Right ventricle myocardium inferior (tissue), 1 donor: Measurements from ENCODE around the gene NFAT5. TPM values are rescaled to one million over a fixed set of nuclear protein-coding genes. Genes with fewer than 3 reads are reported as not detected.
"Not testable (repeated sequence)": the region's sequence is repeated elsewhere in the genome, so short reads cannot be mapped to it uniquely, and the experiment has no call there.

Experiments used
- ATAC-seq: fragments of 200-7000 bp; cut with Tn5 transposase; one replicate; pipeline ENCODE4 v1.9.1; 2020; ENCODE audit warnings: mild to moderate bottlenecking, moderate library complexity
- DNase-seq: peaks from one replicate; pipeline ENCODE4 v3.0.0; 2021; ENCODE audit errors: missing footprints
- intact Hi-C: fragments of 100-400 bp; cut with DNase I; formaldehyde crosslinking; loops from one replicate; pipeline ENCODE4 v1.11.0; 2022
- total RNA-seq: library from RNA; stranded (reverse); fragmentation: NEBNext Ultra II Directional; extraction: Animal tissue kit (Norgen Biotek cat#: 25700); gene quantifications from one replicate; pipeline ENCODE4 v1.2.1, GENCODE V29; 2021
- donor health status: DM: no; HTN: yes; CAD: no; lungs with severe emphysema.

NFAT5 gene
- total RNA-seq, 1 donor from 2014 or later: 16.2 TPM

- intact Hi-C loops: no loop called here
- no peak for DNase-seq
Observed at GRCh38 chr16:69717066-69717465, 151.3 kb downstream of the NFAT5 start.

GRCh38 chr16:69718111-69718764 is 152.5 kb downstream of the NFAT5 start:
- ATAC-seq: no peak
- intact Hi-C loops: no loop called here
- DNase-seq: no peak

More at GRCh38 chr16:69717066-69717465, 151.3 kb downstream of the NFAT5 start:
- no peak for ATAC-seq

- no peak for ATAC-seq
- no peak for DNase-seq
- intact Hi-C loops: no loop called here
Observed at GRCh38 chr16:69720822-69721430, 155.2 kb downstream of the NFAT5 start.

DNA sequence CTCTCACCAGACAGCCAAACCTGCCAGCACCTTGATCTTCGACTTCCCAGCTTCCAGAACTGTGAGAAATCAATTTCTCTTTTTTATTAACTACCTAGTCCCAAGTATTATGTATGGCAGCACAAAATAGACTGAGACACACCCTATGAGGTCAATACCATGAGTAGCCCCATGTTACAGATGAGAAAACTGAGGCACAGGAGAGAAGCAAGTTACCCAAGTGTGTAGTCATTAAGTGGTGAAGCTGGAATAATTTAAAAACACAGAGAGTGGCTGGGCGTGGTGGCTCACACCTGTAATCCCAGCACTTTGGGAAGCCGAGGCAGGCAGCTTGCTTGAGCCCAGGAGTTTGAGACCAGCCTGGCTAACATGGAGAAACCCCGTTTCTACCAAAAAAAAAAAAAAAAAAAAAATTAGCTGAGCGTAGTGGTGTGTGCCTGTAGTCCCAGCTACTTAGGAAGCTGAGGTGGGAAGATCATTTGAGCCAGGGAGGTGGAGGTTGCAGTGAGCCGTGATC is 155.7 kb downstream of the NFAT5 start:
- intact Hi-C loops: no loop called here
- no peak for DNase-seq
- no peak for ATAC-seq

DNA sequence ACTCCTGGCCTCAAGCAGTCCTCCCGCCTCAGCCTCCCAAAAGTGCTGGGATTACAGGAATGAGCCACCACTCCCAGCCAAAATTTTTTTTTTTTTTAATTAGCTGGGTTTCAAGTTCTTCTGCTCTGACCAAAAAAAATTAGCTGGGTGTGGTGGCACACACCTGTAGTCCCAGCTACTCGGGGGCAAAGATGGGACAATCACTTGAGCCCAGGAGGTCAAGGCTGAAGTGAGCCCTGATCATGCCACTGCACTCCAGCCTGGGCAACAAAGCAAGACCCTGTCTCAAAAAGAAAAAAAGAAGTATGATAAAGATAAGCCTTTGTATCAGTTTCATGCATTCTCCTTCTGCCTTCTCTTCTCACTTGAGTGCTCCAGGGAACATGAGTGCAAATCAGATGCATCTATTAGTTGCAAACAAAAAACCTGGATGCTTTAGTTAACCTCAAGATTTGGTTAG is 158.7 kb downstream of the NFAT5 start:
- intact Hi-C loops: no loop called here
- ATAC-seq (no peak), DNase-seq (no peak)

DNA sequence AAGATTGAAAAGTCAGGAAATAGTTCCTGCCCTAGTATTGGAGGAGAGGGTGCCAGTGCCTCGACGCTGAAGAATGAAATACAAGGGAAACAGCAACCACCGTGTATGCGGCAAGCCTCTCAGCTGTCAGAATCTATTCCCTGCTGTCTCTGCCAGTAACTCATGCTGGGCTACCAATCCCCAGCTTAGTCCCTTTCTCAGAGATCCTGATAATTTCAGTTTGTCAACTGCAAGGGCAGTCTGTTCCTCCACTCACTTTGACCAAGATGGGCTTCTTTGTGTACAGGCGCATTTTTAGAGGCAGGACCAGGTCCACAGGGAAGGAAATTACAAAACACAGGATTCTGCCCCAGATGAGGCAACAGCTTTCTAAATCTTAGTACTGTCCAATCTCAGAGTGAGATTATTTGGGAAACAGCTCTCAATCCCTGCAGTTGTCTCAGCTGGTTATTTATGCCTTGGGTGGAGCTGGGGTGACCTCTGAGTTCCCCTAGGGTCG is 159.3 kb downstream of the NFAT5 start:
- intact Hi-C loops: no loop called here
- ATAC-seq (peak; percentile 8), DNase-seq (no peak)

- intact Hi-C loops: no loop called here
- ATAC-seq (no peak), DNase-seq (no peak)
Observed at GRCh38 chr16:69725480-69726312, 159.9 kb downstream of the NFAT5 start.

- DNase-seq (peak; percentile 95), ATAC-seq (peak; percentile 98)
- intact Hi-C loops: no loop called here
Observed at GRCh38 chr16:69726313-69727060, 160.7 kb downstream of the NFAT5 start, which contains the start of gene NQO1. Gene NQO1, minus strand, starts transcription at chr16:69726560. Its CDS starts 121 bp downstream, at chr16:69726439.

DNA sequence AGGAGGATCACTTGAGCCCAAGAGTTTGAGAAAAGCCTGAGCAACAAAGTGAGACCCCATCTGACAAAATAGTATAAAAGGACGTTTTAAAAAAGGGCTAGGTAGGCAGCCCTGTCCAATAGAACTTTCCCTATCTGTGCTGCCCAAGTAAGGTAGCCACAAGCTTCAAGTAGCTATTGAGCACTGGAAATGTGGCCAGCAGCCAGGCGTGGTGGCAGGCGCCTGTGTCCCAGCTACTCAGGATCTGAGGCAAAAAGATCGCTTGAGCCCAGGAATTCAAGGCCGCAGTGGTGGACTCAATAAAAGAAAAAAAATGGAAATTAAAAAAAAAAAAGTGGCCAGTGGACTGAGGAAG is 162.1 kb downstream of the NFAT5 start:
- intact Hi-C loops: no loop called here
- ATAC-seq: no peak
- no peak for DNase-seq

DNA sequence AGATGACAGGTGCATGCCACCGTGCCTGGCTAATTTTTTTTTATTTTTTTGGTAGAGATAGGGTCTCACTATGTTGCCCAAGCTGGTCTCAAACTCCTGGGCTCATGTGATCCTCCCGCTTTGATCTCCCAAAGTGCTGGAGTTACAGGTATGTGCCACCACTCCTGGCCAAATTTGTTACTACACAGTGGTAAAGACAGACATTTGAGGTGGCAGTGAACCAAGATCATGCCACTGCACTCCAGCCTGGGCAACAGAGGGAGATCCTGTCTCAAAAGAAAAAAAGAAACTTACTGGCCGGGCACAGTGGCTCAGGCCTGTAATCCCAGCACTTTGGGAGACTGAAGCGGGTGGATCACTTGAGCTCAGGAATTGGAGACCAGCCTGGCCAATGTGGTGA is 163.3 kb downstream of the NFAT5 start:
- ATAC-seq, intact Hi-C loops, DNase-seq: not testable (repeated sequence)

GRCh38 chr16:69731280-69731679 is 165.5 kb downstream of the NFAT5 start:
- DNase-seq, intact Hi-C loops, ATAC-seq: not testable (repeated sequence)

DNA sequence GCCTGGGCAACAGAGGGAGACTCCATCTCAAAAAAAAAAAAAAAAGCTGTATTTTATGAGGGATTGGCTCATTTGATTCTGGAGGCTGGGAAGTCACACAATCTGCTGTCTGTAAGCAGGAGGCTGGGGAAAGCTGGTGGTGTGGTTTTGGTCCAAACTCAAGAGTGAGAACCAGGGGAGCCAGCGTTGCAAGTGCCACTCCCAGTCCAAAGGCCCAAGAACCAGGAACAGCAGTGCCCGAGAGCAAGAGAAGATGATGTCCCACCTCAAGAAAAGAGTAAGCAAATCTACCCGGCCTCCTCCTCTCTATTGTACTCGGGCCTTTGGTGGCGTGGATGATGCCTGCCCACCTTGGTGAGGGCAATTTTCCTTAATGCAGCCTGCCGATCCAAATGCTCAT is 166.3 kb downstream of the NFAT5 start:
- DNase-seq: no peak
- intact Hi-C loops: no loop called here

GRCh38 chr16:69741519-69741918 is 175.8 kb downstream of the NFAT5 start:
- no peak for DNase-seq
- ATAC-seq: no peak
- intact Hi-C loops: no loop called here

More for the DNA sequence above, 166.3 kb downstream of the NFAT5 start:
- no peak for ATAC-seq

DNA sequence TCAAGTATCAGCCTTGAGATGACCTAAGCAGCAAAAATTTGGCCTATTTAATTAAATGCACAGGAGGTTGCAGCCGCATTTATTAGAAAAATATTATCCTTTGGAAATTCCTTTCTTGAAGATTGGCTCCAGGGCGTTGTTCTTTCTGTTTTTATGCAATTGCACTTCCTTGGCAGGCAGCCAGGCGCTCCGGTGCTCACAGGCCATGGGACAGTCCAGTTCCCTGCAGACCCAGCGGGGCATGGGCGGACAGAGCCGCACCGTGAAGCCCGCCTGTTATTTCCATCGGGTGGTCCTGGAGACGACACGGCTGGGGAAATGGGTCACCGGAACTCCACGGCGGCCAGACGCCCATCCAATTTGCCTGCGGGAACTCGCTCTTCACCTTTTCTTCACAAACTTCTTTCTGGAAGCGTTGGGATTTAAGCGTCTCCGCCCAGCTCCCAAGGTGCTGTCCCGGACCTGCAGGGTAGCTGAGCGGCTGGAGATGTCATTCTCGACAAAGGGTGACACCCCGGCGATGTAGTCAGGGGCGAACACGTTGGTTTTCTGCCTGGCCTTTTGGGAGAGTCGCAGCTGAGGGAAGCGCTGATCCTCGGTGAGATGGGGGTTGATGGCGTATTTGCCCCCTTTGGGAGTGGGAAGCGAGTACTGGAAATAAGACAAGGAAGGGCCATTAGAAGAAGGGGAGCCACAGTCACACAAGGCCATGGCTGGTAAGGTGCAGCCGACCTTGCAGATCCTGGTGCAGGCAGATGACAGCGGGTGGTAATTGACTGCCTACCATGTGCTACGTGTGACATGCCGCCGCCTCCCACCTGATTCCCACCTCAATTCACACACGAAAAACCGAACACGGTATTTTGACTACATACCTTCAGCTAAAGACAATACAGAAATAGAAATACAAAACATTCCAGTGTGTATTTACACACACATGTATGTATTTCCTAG is 176.5 kb downstream of the NFAT5 start:
- ATAC-seq (peak; percentile 28), DNase-seq (peak; percentile 89)
- intact Hi-C loops: no loop called here

DNA sequence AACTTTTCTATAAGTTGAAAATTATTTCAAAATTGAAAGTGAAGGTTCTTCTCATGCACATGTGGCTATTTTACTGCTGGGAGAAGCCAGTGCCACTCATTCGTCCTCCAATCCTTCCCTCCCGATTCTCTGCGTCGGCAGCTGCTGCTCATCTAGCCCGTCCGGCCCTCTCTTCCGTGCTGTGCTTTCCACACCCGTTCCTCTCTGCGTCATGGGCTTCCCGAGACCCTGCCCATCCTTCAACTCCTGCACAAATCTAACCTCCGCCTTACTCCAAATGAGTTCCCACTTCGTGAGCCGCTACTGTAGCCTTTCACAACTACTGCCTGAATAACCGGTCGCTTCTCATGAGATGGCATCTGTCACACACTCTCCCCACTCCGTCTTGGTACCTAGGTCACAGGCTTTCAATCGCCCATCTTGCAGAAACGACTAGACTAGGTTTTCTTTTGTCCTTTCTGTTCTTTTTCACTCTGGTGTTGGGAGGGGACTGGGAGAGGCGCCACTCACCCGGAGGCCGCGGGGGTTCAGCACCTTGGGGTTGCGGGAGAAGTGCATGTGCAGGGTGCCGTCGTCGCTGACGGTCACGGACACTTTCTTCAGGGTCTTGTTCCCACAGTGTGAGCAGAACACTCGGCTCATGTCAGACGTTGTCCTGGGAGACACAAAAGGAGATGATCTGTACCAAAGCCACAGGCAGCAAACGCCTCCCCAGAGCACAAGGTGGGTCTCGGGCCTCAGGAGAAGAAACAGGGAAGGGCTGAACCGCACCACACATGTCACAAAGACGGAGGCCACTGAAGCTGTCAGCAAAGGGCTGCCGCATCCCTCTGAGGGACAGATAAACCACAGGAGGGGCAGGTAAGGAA is 178.8 kb downstream of the NFAT5 start:
- intact Hi-C loops: no loop called here
- ATAC-seq (no peak), DNase-seq (no peak)

DNA sequence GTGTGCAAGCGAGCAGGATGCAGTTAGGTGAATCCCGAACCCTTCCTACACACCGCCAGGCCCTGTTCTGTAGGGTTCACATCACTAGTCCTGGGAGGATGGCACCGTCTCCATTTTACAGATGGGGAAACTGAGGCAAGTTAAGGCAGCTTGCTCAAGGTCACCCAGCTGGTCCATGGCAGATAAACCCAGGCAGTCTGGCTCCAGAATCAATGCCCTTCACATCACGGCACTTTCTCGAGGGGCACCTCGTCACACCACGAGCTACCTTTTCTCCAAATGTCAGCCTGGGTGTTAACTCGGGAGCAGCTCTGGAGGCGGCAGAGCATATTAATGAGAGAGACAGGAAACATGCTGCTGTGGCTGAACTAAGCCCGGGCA is 179.5 kb downstream of the NFAT5 start:
- no peak for ATAC-seq

GRCh38 chr16:69745959-69746358 is 180.2 kb downstream of the NFAT5 start:
- no peak for ATAC-seq
- intact Hi-C loops: no loop called here
- DNase-seq: no peak

More for the DNA sequence above, 179.5 kb downstream of the NFAT5 start:
- DNase-seq: no peak
- intact Hi-C loops: no loop called here
